LNCAP (cell line): ENCODE data around the gene SYCP3.

ENCODE experiments used
- TF ChIP-seq, protein P1 (sequence below): fragments of 450-650 bp; IDR thresholded peaks from 2 replicates; pipeline ENCODE4 v1.5.1; 2017; ENCODE audit warnings: mild to moderate bottlenecking

Gene SYCP3

DNA sequence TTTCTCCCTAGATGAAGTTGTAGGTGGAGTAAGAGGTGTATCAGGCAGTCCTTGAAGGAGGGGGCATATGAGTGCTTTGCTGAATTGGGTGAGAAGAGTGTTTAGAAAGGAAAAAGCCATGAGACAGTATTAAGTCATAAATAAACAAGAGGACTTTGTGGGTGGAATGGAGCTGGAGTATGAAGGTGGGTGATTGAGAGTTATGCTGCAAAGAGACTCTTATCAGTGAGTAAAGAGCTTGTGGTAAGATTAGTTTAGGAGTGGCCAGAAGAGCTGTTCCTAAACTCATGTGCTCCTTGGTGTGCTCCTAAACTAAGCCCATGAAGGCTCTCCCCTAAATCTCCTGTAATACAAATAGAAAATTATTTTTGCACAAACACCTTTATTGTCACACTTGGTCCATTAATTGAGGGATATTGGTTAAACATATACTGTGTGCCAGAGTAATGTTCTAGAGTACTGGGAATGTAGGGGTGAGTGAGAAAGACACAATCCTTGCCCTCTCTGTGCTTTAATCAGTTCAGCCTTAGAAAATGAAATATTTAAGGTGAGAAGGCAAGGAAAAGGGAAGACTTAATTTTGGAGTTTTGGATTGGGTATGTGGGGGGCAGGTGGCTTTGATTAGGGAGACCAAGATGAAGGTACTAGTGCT is 32.0 kb downstream of the SYCP3 start:
- TF ChIP-seq, protein P1, sequence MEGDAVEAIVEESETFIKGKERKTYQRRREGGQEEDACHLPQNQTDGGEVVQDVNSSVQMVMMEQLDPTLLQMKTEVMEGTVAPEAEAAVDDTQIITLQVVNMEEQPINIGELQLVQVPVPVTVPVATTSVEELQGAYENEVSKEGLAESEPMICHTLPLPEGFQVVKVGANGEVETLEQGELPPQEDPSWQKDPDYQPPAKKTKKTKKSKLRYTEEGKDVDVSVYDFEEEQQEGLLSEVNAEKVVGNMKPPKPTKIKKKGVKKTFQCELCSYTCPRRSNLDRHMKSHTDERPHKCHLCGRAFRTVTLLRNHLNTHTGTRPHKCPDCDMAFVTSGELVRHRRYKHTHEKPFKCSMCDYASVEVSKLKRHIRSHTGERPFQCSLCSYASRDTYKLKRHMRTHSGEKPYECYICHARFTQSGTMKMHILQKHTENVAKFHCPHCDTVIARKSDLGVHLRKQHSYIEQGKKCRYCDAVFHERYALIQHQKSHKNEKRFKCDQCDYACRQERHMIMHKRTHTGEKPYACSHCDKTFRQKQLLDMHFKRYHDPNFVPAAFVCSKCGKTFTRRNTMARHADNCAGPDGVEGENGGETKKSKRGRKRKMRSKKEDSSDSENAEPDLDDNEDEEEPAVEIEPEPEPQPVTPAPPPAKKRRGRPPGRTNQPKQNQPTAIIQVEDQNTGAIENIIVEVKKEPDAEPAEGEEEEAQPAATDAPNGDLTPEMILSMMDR: no peak

DNA sequence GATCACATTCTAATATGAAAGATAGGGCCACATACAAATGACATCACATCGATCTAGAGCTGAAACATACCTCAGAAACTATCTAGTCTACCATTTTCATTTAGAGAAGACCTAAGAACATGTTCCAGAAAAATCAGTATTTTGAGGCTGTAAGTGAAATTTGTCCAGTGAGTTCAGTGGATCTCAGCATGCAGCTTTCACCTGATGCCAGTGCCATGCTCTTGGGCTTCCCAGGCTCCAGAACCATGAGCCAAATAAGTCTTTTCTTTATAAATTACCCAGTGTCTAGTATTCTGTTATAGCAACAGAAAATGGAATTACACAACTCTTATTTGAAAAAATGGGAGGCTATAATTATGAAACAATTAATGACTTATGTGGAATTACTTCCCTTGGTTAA is 32.9 kb downstream of the SYCP3 start:
- TF ChIP-seq, protein P1: no peak

DNA sequence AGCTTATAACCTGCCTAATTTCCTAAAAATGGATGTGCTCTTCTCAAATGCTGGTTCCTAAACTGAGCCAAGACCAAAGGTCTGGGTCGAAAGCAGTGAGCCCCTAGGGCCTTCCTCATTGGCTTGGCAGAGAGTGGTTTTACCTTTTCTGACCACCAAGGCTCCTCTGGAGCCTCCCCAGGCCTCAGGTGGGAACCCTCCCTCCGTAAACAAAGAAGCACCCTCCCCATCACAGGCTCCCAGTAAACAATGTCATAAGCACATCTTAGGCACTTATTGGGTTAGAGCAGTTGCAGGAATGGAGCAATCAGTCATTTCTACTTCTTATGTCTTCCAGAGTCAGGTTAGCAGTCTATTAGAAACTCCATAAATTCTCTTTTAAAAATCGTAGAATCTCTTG is 35.8 kb downstream of the SYCP3 start:
- TF ChIP-seq, protein P1: no peak

DNA sequence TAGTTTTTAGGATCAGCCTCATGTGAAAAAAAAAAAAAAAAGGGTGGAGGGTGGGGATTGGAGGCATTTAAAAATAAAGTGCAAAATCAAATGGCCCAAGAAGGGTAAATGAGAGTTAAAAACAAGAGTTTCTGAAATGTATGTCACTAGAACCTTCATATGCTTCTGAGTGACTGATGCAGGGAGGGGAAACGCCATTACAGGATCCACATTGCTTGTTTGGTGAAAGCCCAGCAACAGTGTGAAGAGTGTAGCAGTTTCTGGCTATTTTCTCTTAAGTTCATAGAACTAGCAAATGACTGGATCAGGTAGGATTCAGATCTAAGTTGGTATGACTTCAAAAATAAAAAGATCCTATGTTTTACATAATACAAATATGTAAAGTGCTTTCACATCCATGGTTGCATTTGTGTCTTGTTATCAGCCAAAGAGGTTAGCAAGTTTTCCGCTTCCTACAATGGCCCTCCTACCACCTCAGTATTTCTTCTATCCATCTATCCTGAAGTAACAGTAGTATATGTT is 38.9 kb downstream of the SYCP3 start:
- TF ChIP-seq, protein P1: no peak

DNA sequence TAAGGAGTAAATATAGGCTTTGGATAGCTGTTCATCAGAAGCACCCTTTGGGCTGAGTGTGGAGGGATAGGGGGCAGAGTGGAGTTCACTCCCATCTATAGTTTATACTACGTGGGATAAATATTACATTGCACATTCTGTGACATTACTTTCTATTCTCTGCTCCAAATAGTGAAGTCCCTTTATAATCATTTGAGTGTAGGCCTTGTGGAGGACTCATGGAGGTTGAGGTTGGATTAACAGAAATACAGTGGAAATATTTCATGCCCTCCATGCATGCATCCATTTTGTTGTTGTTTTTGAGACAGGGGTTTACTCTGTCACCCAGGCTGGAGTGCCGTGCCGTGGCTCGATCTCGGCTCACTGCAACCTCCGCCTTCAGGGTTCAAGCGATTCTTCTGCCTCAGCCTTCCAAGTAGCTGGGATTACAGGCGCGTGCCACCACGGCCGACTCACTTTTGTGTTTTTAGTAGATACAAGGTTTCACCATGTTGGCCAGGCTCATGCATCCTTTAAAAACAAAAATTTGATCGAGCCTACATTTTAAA is 40.4 kb downstream of the SYCP3 start:
- TF ChIP-seq, protein P1: peak; percentile 49; the same call in 1 of the 2 replicates

DNA sequence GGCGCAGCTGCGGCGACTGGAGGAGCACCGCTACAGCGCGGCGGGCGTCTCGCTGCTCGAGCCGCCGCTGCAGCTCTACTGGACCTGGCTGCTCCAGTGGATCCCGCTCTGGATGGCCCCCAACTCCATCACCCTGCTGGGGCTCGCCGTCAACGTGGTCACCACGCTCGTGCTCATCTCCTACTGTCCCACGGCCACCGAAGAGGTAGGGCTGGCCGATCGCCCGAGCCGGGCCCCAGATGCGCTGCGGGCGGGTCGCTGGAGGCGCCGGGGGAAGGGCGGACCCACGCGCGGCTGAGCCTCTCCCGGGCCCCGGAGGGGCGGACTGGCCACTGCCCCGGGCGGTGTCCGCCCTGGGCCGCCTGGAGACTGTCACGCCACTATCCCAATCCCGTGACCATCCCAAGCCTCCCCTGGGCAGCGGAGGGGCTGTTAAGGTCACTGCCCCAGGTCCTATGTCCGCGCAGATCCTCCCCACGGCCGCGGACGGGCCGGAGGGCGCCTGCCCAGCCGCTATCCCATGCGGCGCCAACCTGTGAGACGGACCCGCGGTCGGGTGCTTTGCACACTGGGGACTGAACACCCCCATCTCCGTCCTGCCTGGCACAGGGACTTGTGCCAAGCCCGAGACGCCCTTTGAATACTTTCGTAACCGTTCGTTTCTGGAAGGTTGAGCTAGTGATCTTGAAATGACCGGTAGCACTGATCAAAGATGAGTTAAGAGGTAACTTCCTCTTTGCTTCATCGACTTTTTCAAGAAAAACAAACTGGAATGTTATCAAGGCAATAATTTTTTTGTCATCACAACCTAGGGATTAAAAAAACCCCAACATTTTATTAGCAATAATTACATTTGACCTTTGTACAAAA is 41.1 kb downstream of the SYCP3 start:
- TF ChIP-seq, protein P1: no peak

DNA sequence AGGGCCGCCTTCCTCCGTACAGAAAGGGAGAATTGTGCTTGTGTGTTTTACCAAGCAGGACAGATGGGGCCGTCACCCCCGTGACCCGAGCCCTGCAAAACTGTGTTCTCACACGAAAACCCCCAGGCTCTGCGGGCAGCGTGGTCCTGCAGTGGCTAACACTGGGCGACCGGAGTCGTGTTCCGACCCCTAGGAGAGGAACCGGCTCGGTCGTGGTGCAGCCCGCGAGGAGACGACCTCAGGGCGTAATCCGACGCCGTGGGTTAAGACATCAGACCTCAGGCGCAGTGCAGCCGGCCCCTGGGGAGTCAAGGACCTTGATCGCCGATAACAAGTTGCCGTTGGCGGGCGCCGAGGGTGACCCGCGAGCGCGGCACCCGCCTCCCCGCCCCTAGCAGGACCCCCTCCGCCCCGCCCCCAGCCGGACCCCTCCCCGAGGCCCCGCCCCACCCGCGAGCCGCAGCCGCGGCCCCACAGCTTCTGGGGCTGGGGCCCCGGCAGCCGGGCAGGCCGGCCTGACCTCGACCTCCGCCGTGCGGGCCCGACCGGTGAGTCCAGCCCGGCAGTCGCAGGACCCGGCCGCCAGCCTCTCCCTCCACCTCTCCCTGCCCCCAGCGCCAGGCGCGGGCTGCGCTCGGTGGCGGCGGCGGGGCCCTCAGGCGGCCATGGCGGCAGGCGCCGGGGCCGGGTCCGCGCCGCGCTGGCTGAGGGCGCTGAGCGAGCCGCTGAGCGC is 41.9 kb downstream of the SYCP3 start, which contains the start of gene CHPT1:
Gene CHPT1 (plus strand): TSS at position 444 of the 733 bp plus-strand sequence. CDS start 222 bp downstream, at position 666.
- TF ChIP-seq, protein P1: no peak
